ENCODE measurements around the gene SH3BP4.
A peak's percentile ranks its signal among the peaks of the same experiment; 100 is the strongest.

The SH3BP4 gene, protein sequence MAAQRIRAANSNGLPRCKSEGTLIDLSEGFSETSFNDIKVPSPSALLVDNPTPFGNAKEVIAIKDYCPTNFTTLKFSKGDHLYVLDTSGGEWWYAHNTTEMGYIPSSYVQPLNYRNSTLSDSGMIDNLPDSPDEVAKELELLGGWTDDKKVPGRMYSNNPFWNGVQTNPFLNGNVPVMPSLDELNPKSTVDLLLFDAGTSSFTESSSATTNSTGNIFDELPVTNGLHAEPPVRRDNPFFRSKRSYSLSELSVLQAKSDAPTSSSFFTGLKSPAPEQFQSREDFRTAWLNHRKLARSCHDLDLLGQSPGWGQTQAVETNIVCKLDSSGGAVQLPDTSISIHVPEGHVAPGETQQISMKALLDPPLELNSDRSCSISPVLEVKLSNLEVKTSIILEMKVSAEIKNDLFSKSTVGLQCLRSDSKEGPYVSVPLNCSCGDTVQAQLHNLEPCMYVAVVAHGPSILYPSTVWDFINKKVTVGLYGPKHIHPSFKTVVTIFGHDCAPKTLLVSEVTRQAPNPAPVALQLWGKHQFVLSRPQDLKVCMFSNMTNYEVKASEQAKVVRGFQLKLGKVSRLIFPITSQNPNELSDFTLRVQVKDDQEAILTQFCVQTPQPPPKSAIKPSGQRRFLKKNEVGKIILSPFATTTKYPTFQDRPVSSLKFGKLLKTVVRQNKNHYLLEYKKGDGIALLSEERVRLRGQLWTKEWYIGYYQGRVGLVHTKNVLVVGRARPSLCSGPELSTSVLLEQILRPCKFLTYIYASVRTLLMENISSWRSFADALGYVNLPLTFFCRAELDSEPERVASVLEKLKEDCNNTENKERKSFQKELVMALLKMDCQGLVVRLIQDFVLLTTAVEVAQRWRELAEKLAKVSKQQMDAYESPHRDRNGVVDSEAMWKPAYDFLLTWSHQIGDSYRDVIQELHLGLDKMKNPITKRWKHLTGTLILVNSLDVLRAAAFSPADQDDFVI

DNA sequence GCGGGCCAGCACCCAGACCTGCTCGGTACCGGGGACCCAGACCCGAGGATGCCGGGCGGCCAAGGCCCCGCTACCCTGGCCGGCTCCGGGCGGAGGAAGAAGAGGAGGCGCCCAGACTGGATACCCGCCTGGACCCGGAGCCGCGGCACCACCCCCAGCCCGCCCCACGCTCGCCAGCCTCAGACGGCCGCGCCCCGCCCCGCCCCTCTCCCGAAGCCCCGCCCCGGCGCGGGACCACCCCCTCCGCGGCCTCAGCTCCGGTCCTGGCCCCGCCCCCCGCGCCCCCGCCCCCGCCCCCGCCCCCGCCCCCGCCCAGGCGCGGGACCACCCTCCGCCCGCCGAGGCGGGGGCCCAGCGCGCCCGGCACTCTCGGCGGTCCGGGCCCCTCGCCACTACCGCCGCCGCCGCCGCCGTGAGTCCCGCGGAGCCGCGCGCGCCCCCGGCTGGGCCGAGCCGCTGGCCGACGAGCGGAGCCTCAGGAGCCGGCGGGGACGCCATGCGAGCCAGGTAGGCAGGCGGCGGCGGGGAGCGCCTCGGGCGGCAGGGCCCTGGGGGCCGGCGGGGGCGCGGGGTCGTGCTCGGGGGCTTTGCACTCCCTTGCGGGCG lies at the start of gene SH3BP4:
SH3BP4 (plus strand) TSS at position 354 of the 606 bp plus-strand sequence. CDS start 82,986 bp downstream, outside the sequence.
- ChIA-PET CTCF (no interaction called here), POLR2A (no interaction called here)
- peak within 1 kb of the TSS; percentile 86 for H3K4me3 ChIP-seq (ENCODE audit: low read depth, low read length)
- no peak for DNase-seq (ENCODE audit: low read depth, low spot score)
- TF ChIP-seq, protein P1, sequence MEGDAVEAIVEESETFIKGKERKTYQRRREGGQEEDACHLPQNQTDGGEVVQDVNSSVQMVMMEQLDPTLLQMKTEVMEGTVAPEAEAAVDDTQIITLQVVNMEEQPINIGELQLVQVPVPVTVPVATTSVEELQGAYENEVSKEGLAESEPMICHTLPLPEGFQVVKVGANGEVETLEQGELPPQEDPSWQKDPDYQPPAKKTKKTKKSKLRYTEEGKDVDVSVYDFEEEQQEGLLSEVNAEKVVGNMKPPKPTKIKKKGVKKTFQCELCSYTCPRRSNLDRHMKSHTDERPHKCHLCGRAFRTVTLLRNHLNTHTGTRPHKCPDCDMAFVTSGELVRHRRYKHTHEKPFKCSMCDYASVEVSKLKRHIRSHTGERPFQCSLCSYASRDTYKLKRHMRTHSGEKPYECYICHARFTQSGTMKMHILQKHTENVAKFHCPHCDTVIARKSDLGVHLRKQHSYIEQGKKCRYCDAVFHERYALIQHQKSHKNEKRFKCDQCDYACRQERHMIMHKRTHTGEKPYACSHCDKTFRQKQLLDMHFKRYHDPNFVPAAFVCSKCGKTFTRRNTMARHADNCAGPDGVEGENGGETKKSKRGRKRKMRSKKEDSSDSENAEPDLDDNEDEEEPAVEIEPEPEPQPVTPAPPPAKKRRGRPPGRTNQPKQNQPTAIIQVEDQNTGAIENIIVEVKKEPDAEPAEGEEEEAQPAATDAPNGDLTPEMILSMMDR (IDR thresholded peaks at IDR 0.05; ENCODE audit: insufficient read depth, low read length, missing control alignments): no peak

DNA sequence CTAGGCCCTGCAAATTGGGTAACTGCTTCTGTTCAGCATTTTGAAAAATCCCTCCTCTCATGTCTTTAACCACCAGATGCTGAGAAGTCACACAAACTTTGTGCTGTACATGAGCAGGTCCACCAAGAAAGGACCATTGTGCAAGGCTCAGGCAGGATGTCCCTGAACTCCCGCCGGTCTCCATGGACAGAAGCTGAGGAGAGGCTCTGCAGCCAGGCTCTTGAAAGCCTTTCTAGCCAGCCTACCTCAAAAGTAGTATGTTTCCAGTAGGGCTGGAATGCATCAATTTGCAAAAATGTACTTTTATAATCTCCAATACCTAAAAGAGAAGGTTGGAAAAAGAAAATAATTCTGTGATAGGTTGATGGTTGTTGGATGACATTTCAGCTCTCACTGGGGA lies 47.0 kb upstream of the SH3BP4 start:
- ChIA-PET POLR2A (no interaction called here), CTCF (no interaction called here)

DNA sequence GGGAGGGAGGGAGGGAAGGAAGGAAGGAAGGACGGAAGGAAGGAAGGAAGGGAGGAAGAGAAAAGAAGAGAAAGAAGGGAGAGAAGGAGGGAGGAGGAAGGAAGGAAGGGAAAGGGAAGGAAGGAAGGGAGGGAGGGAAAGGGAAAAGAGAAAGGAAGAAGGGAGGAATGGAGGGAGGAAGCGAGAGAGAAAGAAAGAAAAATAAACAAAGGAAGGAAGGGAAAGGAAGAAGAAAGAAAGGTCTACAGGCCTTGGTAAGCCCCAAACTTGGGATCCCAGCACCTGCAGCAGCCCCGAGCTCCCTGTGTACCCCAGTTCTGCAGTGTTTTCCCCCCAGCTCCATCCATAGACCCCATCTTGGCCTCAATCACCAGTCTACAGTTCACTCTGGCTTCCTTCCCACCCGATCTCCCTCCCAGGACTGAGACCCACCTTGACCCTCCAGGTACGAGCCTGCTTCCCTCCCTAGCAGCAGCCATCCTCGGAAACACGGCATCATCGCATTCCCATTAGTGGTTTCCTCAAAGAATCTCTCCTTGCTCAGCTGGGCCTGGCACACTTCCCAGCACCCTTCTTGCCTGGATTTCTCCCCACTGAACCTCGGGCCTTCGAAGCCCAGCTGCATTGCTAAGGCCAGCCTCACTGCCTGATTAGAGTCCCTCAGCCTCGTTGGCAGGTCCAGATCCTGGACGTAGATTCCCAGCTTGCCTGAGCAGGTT lies 46.1 kb upstream of the SH3BP4 start:
- H3K4me3 ChIP-seq (ENCODE audit: low read depth, low read length): no peak overlapping the region
- TF ChIP-seq, protein P1 (IDR thresholded peaks at IDR 0.05; ENCODE audit: insufficient read depth, low read length, missing control alignments): no peak
- no peak for DNase-seq (ENCODE audit: low read depth, low spot score)
- POLR2A ChIA-PET: no interaction called here
- CTCF ChIA-PET: no interaction called here

More for the DNA sequence above, 47.0 kb upstream of the SH3BP4 start:
- no peak overlapping the region for H3K4me3 ChIP-seq (ENCODE audit: low read depth, low read length)
- TF ChIP-seq, protein P1 (IDR thresholded peaks at IDR 0.05; ENCODE audit: insufficient read depth, low read length, missing control alignments): no peak
- no peak for DNase-seq (ENCODE audit: low read depth, low spot score)

DNA sequence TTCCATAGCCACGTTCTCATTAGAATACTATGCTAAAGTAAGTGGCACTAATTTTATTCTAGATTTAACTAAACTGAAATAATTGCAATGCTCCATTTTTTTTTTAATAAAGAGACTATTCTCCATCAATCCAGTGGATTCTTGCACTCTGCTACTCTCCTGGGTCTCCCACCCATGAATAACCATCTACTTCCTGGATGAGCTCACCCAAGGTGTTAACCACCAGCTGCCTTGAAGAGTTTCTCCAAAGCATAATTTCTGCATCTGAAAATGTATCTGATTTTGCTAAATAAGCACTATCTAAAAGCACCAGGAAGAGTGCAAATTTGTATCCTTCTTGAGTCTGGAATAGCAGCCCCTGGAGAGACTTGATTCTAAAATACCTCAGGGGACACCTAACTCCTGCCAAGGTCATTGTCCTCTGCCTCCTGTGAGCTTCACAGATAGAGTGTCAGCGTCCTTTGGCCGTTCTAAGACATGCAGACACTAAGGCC lies 41.6 kb upstream of the SH3BP4 start:
- H3K4me3 ChIP-seq (ENCODE audit: low read depth, low read length): no peak overlapping the region
- TF ChIP-seq, protein P1 (IDR thresholded peaks at IDR 0.05; ENCODE audit: insufficient read depth, low read length, missing control alignments): no peak
- POLR2A ChIA-PET: no interaction called here
- CTCF ChIA-PET: interaction anchor here (1.2 to 1.3 kb wide), 2 partner anchors 10 to 28 kb away, joined by 3 to 7 read pairs; no protein-coding TSS in a partner anchor
- DNase-seq (ENCODE audit: low read depth, low spot score): no peak

DNA sequence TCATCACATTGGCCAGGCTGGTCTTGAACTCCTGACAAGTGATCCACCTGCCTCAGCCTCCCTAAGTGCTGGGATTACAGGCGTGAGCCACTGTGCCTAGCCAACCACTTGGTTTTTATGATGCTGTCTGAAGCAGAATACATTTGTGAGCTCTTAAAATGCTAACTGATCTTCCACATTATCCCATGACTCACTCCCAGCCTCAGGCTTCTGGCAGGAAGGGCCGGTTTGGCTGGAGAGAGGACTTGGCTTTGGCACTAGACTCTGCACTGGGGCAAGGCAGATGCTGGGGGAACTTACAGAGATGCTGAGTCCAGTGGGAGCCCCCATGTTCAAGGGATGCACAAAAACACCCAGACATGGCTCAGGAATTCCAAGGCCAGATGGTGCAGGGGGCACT lies 40.5 kb upstream of the SH3BP4 start:
- ChIA-PET CTCF (interaction anchor here (1.0 kb wide), 1 partner anchor 196 kb away, joined by 3 read pairs; no protein-coding TSS in a partner anchor), POLR2A (no interaction called here)
- TF ChIP-seq, protein P1 (IDR thresholded peaks at IDR 0.05; ENCODE audit: insufficient read depth, low read length, missing control alignments): no peak
- no peak for DNase-seq (ENCODE audit: low read depth, low spot score)
- no peak overlapping the region for H3K4me3 ChIP-seq (ENCODE audit: low read depth, low read length)

All from AG04449 (cell line).